Vagina (tissue), 2 donors: ENCODE measurements around the gene GALNT11. TPM values are rescaled to one million over a fixed set of nuclear protein-coding genes. Genes with fewer than 3 reads are reported as not detected.
"Not testable (repeated sequence)": the region's sequence is repeated elsewhere in the genome, so short reads cannot be mapped to it uniquely, and the experiment has no call there.

ENCODE experiments used
- DNase-seq, 2 donors: peaks; one replicate each; pipeline ENCODE4 v3.0.0-alpha.2; 2017; ENCODE audit errors: extremely low spot score in 2 of 2
- H3K27ac ChIP-seq: fragments of 200-600 bp; sonication (generic); one replicate; pipeline ENCODE4 v1.5.1; 2019
- H3K27me3 ChIP-seq: fragments of 200-600 bp; sonication (generic); one replicate; pipeline ENCODE4 v1.5.1; 2019
- H3K36me3 ChIP-seq, 2 donors: fragments of 200-600 bp; sonication (generic); one replicate each; pipeline ENCODE4 v1.5.1; 2017 to 2019
- H3K4me1 ChIP-seq: fragments of 200-600 bp; sonication (generic); one replicate; pipeline ENCODE4 v1.5.1; 2019
- H3K4me3 ChIP-seq, 2 donors: fragments of 200-600 bp; sonication (generic); 1 replicate in 1 of 2; 2 replicates in 1 of 2; pipeline ENCODE4 v1.5.1; 2016 to 2019
- H3K9me3 ChIP-seq: fragments of 200-600 bp; sonication (generic); one replicate; pipeline ENCODE4 v1.5.1; 2019
- POLR2A ChIP-seq, 2 donors: fragments of 450-650 bp; IDR thresholded peaks; one replicate each; pipeline ENCODE4 v1.6.1; 2017; ENCODE audit warnings: antibody characterized with exemption in 2 of 2, mild to moderate bottlenecking in 2 of 2, moderate library complexity in 2 of 2
- POLR2AphosphoS5 ChIP-seq, 2 donors: sonication (generic); formaldehyde crosslinking; IDR thresholded peaks; one replicate each; pipeline ENCODE4 v1.9.0; 2017; ENCODE audit warnings: antibody characterized with exemption in 2 of 2, mild to moderate bottlenecking in 2 of 2, low read depth in 1 of 2; ENCODE audit not compliant: insufficient read depth in 1 of 2
- intact Hi-C: fragments of 100-400 bp; cut with DNase I; formaldehyde crosslinking; loops from one replicate; pipeline ENCODE4 v1.15.1; 2023
- total RNA-seq: library from RNA; depleted of rRNA; stranded (reverse); fragments of >200 nt; gene quantifications from one replicate; pipeline ENCODE4 v1.2.3, GENCODE V29; 2016
- TF ChIP-seq, protein P1 (sequence below), 3 experiments: fragments of 450-650 bp in 2 of 3; fragments of 200-600 bp in 1 of 3; sonication (generic) in 1 of 3; IDR thresholded peaks; one replicate each; pipeline ENCODE4 v1.5.1; 2017 to 2019; ENCODE audit warnings: antibody characterized with exemption in 3 of 3, mild to moderate bottlenecking in 2 of 3, moderate library complexity in 2 of 3

The GALNT11 gene
- total RNA-seq, 1 donor from 2014 or later = 46.9 TPM

DNA sequence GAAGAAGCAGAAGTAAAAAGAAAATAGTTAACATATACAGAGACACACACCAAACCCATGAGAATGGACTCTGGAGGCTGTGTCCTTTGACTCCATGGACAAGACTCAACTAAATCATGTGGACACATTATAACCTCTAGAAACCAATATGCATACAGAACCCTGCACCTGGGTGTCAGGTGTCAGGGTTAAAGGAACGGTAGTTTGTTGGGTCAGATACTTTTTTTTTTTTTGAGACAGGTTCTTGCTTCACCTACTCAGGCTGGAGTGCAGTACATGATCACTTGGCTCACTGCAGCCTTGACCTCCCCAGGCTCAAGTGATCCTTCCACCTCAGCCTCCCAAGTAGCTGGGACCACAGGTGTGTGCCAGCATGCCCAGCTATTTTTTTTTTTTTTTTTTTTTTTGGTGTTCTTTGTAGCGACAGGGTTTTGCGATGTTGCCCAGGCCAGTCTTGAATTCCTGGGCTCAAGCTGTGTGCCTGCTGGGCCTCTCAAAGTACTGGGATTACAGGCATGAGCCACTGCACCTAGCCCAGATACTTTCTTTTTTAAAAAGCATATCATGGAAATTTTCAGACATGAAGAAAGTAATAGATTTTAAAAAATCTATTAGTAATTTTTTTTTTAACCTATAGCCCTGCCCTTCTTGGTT, 31.3 kb downstream of the GALNT11 start:
- intact Hi-C loops = no loop called here
- TF ChIP-seq POLR2AphosphoS5 (IDR thresholded peaks at IDR 0.05; ENCODE audit: insufficient read depth in 1 of 2, low read depth in 1 of 2) (no peak), POLR2A (IDR thresholded peaks at IDR 0.05) (no peak)
- TF ChIP-seq, protein P1, sequence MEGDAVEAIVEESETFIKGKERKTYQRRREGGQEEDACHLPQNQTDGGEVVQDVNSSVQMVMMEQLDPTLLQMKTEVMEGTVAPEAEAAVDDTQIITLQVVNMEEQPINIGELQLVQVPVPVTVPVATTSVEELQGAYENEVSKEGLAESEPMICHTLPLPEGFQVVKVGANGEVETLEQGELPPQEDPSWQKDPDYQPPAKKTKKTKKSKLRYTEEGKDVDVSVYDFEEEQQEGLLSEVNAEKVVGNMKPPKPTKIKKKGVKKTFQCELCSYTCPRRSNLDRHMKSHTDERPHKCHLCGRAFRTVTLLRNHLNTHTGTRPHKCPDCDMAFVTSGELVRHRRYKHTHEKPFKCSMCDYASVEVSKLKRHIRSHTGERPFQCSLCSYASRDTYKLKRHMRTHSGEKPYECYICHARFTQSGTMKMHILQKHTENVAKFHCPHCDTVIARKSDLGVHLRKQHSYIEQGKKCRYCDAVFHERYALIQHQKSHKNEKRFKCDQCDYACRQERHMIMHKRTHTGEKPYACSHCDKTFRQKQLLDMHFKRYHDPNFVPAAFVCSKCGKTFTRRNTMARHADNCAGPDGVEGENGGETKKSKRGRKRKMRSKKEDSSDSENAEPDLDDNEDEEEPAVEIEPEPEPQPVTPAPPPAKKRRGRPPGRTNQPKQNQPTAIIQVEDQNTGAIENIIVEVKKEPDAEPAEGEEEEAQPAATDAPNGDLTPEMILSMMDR (IDR thresholded peaks at IDR 0.05) = no peak
- Histone ChIP-seq H3K27me3 (no peaks in the 10 kb centered on the region), H3K27ac (no peak overlapping the region), H3K4me3 (no peak overlapping the region), H3K9me3 (no peaks in the 10 kb centered on the region), H3K4me1 (peaks cover 5% of the 10 kb centered on the region), H3K36me3 (no peaks in the 10 kb centered on the region)
- no peak for DNase-seq

DNA sequence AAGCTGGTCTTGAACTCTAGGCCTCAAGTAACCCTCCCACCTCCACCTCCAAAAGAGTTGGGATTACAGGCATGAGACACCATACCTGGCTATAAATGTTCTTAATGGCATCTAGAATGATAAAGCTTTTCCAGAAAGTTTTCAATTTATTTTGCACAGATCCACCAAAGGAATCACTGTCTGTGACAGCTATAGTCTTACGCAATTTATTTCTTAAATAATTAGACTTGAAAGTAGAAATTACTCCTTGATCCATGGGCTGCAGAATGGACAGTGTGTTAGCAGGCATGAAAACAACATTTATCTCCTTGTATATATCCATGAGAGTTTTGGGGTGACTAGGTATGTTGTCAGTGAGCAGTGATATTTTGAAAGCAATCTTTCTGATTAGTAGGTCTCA, 33.8 kb downstream of the GALNT11 start:
- no peaks in the 10 kb centered on the region for H3K36me3 ChIP-seq
- no peak for TF ChIP-seq POLR2AphosphoS5 (IDR thresholded peaks at IDR 0.05; ENCODE audit: insufficient read depth in 1 of 2, low read depth in 1 of 2)
- TF ChIP-seq, protein P1 (IDR thresholded peaks at IDR 0.05) = no peak
- no peak for TF ChIP-seq POLR2A (IDR thresholded peaks at IDR 0.05)
- H3K27ac ChIP-seq = no peak overlapping the region
- intact Hi-C loops = no loop called here
- H3K4me3 ChIP-seq = no peak overlapping the region
- no peaks in the 10 kb centered on the region for H3K27me3 ChIP-seq
- peaks cover 5% of the 10 kb centered on the region for H3K4me1 ChIP-seq
- H3K9me3 ChIP-seq = no peaks in the 10 kb centered on the region
- no peak for DNase-seq

DNA sequence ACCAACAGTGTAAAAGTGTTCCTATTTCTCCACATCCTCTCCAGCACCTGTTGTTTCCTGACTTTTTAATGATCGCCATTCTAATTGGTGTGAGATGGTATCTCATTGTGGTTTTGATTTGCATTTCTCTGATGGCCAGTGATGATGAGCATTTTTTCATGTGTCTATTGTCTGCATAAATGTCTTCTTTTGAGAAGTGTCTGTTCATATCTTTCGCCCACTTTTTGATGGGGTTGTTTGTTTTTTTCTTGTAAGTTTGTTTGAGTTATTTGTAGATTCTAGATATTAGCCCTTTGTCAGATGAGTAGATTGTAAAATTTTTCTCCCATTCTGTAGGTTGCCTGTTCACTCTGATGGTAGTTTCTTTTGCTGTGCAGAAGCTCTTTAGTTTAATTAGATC, 35.6 kb downstream of the GALNT11 start:
- H3K4me1 ChIP-seq, H3K4me3 ChIP-seq, H3K27ac ChIP-seq, H3K36me3 ChIP-seq, DNase-seq, intact Hi-C loops, H3K27me3 ChIP-seq, H3K9me3 ChIP-seq: not testable (repeated sequence)

DNA sequence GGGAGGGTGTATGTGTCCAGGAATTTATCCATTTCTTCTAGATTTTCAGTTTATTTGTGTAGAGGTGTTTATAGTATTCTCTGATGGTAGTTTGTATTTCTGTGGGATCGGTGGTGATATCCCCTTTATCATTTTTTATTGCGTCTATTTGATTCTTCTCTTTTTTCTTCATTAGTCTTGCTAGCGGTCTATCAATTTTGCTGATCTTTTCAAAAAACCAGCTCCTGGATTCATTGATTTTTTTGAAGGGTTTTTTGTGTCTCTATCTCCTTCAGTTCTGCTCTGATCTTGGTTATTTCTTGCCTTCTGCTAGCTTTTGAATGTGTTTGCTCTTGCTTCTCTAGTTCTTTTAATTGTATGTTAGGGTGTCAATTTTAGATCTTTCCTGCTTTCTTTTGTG, 37.7 kb downstream of the GALNT11 start:
- H3K27me3 ChIP-seq, DNase-seq, H3K27ac ChIP-seq, H3K9me3 ChIP-seq, H3K4me3 ChIP-seq, intact Hi-C loops, H3K36me3 ChIP-seq, H3K4me1 ChIP-seq: not testable (repeated sequence)

DNA sequence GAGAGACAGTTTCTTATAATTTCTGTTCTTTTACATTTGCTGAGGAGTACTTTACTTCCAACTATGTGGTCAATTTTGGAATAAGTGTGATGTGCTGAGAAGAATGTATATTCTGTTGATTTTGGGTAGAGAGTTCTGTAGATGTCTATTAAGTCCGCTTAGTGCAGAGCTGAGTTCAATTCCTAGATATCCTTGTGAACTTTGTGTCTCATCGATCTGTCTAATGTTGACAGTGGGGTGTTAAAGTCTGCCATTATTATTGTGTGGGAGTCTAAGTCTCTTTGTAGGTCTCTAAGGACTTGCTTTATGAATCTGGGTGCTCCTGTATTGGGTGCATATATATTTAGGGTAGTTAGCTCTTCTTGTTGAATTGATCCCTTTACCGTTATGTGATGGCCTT, 38.3 kb downstream of the GALNT11 start:
- H3K27ac ChIP-seq, DNase-seq, H3K4me3 ChIP-seq, intact Hi-C loops, H3K9me3 ChIP-seq, H3K36me3 ChIP-seq, H3K4me1 ChIP-seq, H3K27me3 ChIP-seq: not testable (repeated sequence)

DNA sequence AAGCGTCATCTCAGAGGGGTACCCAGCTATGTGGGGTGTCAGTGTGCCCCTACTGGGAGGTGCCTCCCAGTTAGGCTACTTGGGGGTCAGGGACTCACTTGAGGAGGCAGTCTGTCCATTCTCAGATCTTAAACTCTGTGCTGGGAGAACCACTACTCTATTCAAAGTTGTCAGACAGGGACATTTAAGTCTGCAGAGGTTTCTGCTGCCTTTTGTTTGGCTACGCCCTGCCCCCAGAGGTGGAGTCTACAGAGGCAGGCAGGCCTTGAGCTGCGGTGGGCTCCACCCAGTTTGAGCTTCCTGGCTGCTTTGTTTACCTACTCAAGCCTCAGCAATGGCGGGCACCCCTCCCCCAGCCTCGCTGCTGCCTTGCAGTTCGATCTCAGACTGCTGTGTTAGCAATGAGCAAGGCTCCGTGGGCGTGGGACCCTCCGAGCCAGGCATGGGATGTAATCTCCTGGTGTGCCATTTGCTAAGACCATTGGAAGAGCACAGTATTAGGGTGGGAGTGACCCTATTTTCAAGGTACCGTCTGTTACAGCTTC, 40.4 kb downstream of the GALNT11 start:
- H3K27me3 ChIP-seq, DNase-seq, H3K4me3 ChIP-seq, H3K9me3 ChIP-seq, intact Hi-C loops, H3K4me1 ChIP-seq, H3K27ac ChIP-seq, H3K36me3 ChIP-seq: not testable (repeated sequence)

DNA sequence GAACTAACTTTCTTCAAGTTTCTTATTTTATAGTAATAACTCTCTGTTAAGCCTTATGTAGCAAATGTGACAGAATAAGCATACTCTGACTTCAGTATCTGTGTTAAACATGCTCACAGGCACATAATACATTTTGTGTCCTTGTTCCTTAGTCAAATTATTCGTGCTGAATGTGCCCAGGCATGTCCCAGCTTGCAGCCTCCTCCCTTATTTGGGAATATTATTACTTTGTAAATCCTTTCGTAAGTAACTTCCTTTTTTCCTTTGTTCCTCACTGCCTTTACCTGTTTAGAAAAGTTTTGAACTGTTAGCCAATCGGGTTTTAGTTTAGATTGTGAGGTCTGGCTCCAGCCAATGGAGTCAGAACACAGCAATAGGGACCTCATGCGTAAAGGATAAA, 46.9 kb downstream of the GALNT11 start:
- no peaks in the 10 kb centered on the region for H3K27me3 ChIP-seq
- TF ChIP-seq, protein P1 (IDR thresholded peaks at IDR 0.05) = no peak
- no peak for TF ChIP-seq POLR2AphosphoS5 (IDR thresholded peaks at IDR 0.05; ENCODE audit: insufficient read depth in 1 of 2, low read depth in 1 of 2)
- TF ChIP-seq POLR2A (IDR thresholded peaks at IDR 0.05) = no peak
- peaks cover 13% of the 10 kb centered on the region for H3K4me1 ChIP-seq
- no peaks in the 10 kb centered on the region for H3K9me3 ChIP-seq
- no peaks in the 10 kb centered on the region for H3K36me3 ChIP-seq
- no peak overlapping the region for H3K4me3 ChIP-seq
- no peak for DNase-seq
- H3K27ac ChIP-seq = no peak overlapping the region
- intact Hi-C loops = no loop called here
